Mesendoderm (in vitro differentiated cells): ENCODE data around the gene RALGDS.
"Not testable (repeated sequence)": the region's sequence is repeated elsewhere in the genome, so short reads cannot be mapped to it uniquely, and the experiment has no call there.

Experiments
- DNase-seq: peaks from one replicate; pipeline ENCODE4 v3.0.0; 2013
- H2AK5ac ChIP-seq: 2 replicates; pipeline ENCODE4 v1.6.1; 2013; ENCODE audit warnings: low read length, inconsistent platforms
- H2BK120ac ChIP-seq: 2 replicates; pipeline ENCODE4 v1.6.1; 2013; ENCODE audit warnings: low read depth, mild to moderate bottlenecking, low read length, moderate library complexity, mixed read lengths
- H2BK15ac ChIP-seq: replicated peaks from 2 replicates; pipeline ENCODE4 v1.6.1; 2013; ENCODE audit warnings: low read depth, mild to moderate bottlenecking, moderate library complexity
- H2BK5ac ChIP-seq: 2 replicates; pipeline ENCODE4 v1.6.1; 2013; ENCODE audit warnings: low read length, inconsistent platforms
- H3K18ac ChIP-seq: 2 replicates; pipeline ENCODE4 v1.6.1; 2013; ENCODE audit warnings: mild to moderate bottlenecking, low read length, mixed read lengths
- H3K23ac ChIP-seq: one replicate; pipeline ENCODE4 v1.6.1; 2013; ENCODE audit warnings: low read length
- H3K27ac ChIP-seq: 2 replicates; pipeline ENCODE4 v1.5.1; 2013; ENCODE audit warnings: low read depth, mild to moderate bottlenecking, inconsistent platforms, low read length, moderate library complexity
- H3K27me3 ChIP-seq: 2 replicates; pipeline ENCODE4 v1.6.1; 2013; ENCODE audit warnings: low read length, control low read depth, mild to moderate bottlenecking, inconsistent platforms; ENCODE audit not compliant: insufficient read depth, poor library complexity
- H3K36me3 ChIP-seq: 2 replicates; pipeline ENCODE4 v1.6.1; 2013; ENCODE audit warnings: low read length, inconsistent platforms; ENCODE audit not compliant: control insufficient read depth, insufficient read depth
- H3K4ac ChIP-seq: one replicate; pipeline ENCODE4 v1.6.1; 2013; ENCODE audit warnings: low read depth, mild to moderate bottlenecking, low read length, moderate library complexity
- H3K4me1 ChIP-seq: 2 replicates; pipeline ENCODE4 v1.6.1; 2013; ENCODE audit warnings: low read depth, low read length, inconsistent platforms; ENCODE audit not compliant: control insufficient read depth
- H3K4me2 ChIP-seq: 2 replicates; pipeline ENCODE4 v1.6.1; 2013; ENCODE audit warnings: low read length
- H3K4me3 ChIP-seq: 2 replicates; pipeline ENCODE4 v1.5.1; 2013; ENCODE audit warnings: mild to moderate bottlenecking, low read length
- H3K56ac ChIP-seq: one replicate; pipeline ENCODE4 v1.6.1; 2013; ENCODE audit warnings: low read length
- H3K79me1 ChIP-seq: 2 replicates; pipeline ENCODE4 v1.6.1; 2013; ENCODE audit warnings: low read length, inconsistent platforms
- H3K79me2 ChIP-seq: 2 replicates; pipeline ENCODE4 v1.6.1; 2013; ENCODE audit warnings: mild to moderate bottlenecking, low read length; ENCODE audit not compliant: control insufficient read depth, insufficient read depth
- H3K9ac ChIP-seq: 2 replicates; pipeline ENCODE4 v1.6.1; 2013; ENCODE audit warnings: low read length, inconsistent platforms
- H4K5ac ChIP-seq: one replicate; pipeline ENCODE4 v1.6.1; 2013; ENCODE audit warnings: low read length
- H4K8ac ChIP-seq: one replicate; pipeline ENCODE4 v1.6.1; 2013; ENCODE audit warnings: low read depth, mild to moderate bottlenecking, control low read depth, low read length, moderate library complexity
- WGBS: extraction: QIAGEN DNeasy Blood & Tissue Kit; methylation state at CpG from one replicate; pipeline ENCODE4 v1.1.7; 2013; ENCODE audit warnings: low lambda C conversion rate, missing lambda C conversion rate; ENCODE audit not compliant: insufficient coverage; ENCODE audit errors: extremely low coverage; 5-methylcytosine and 5-hydroxymethylcytosine counted together

RALGDS gene

GRCh38 chr9:133070500-133070961 lies 50.5 kb downstream of the RALGDS start:
- H3K36me3 ChIP-seq, H3K27me3 ChIP-seq, H3K56ac ChIP-seq, H4K5ac ChIP-seq, H2BK15ac ChIP-seq, H3K79me1 ChIP-seq, H3K4me2 ChIP-seq, H3K79me2 ChIP-seq, H3K27ac ChIP-seq, H3K4me3 ChIP-seq, H3K23ac ChIP-seq, H2BK120ac ChIP-seq, H4K8ac ChIP-seq, H2AK5ac ChIP-seq, DNase-seq, H3K4ac ChIP-seq, H3K4me1 ChIP-seq, H3K9ac ChIP-seq, H3K18ac ChIP-seq, H2BK5ac ChIP-seq: not testable (repeated sequence)
- no CpG with 5 or more reads among the region's 17 CpGs for WGBS

GRCh38 chr9:133068431-133068830 lies 52.6 kb downstream of the RALGDS start:
- H3K18ac ChIP-seq, H3K56ac ChIP-seq, H3K4me3 ChIP-seq, H3K27me3 ChIP-seq, H3K79me2 ChIP-seq, H2BK15ac ChIP-seq, H3K23ac ChIP-seq, H3K4me1 ChIP-seq, H2BK5ac ChIP-seq, H2AK5ac ChIP-seq, H3K79me1 ChIP-seq, H3K4me2 ChIP-seq, H2BK120ac ChIP-seq, H4K8ac ChIP-seq, H4K5ac ChIP-seq, H3K36me3 ChIP-seq, H3K9ac ChIP-seq, DNase-seq, H3K27ac ChIP-seq, H3K4ac ChIP-seq: not testable (repeated sequence)
- no CpG with 5 or more reads among the region's 15 CpGs for WGBS

GRCh38 chr9:133067813-133068212 lies 53.2 kb downstream of the RALGDS start:
- no peak overlapping the region for H4K5ac ChIP-seq
- H3K4ac ChIP-seq = no peak overlapping the region
- no peak overlapping the region for H3K56ac ChIP-seq
- H2BK15ac ChIP-seq = no peak overlapping the region
- no CpG with 5 or more reads among the region's 11 CpGs for WGBS
- H2BK120ac ChIP-seq = no peak overlapping the region
- no peak for DNase-seq
- no peak overlapping the region for H2AK5ac ChIP-seq
- no peak overlapping the region for H3K4me2 ChIP-seq
- H3K27ac ChIP-seq = no peak overlapping the region
- no peak overlapping the region for H3K4me3 ChIP-seq
- no peaks in the 10 kb centered on the region for H3K79me1 ChIP-seq
- no peak overlapping the region for H4K8ac ChIP-seq
- H3K9ac ChIP-seq = no peak overlapping the region
- H3K36me3 ChIP-seq = no peaks in the 10 kb centered on the region
- no peak overlapping the region for H2BK5ac ChIP-seq
- H3K27me3 ChIP-seq = no peaks in the 10 kb centered on the region
- H3K23ac ChIP-seq = no peak overlapping the region
- no peaks in the 10 kb centered on the region for H3K4me1 ChIP-seq
- no peak overlapping the region for H3K18ac ChIP-seq
- H3K79me2 ChIP-seq = no peaks in the 10 kb centered on the region

DNA sequence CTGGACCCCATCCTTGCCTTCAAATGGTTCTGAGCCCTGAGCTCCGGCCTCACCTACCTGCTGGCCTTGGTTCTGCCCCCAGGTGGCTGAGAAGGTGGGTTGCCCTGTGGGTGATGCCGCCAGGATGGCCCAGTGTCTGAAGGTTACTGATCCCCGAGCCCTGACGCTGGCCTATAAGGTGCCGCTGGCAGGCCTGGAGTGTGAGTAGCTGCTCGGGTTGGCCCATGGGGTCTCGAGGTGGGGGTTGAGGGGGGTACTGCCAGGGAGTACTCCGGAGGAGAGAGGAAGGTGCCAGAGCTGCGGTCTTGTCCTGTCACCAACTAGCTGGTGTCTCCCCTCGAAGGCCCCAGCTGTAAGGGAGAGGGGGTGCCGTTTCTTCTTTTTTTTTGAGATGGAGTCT lies 54.0 kb downstream of the RALGDS start:
- no CpG with 5 or more reads among the region's 11 CpGs for WGBS
- Histone ChIP-seq H3K9ac (no peak overlapping the region), H3K56ac (no peak overlapping the region), H2BK15ac (no peak overlapping the region), H3K23ac (no peak overlapping the region), H3K18ac (no peak overlapping the region), H3K4me2 (no peak overlapping the region), H4K5ac (no peak overlapping the region), H3K79me1 (no peaks in the 10 kb centered on the region), H3K4ac (no peak overlapping the region), H3K4me3 (no peak overlapping the region), H3K27me3 (no peaks in the 10 kb centered on the region), H2BK5ac (no peak overlapping the region), H3K36me3 (no peaks in the 10 kb centered on the region), H2BK120ac (no peak overlapping the region), H2AK5ac (no peak overlapping the region), H3K27ac (no peak overlapping the region), H3K79me2 (no peaks in the 10 kb centered on the region), H3K4me1 (no peaks in the 10 kb centered on the region), H4K8ac (no peak overlapping the region)
- DNase-seq = no peak

DNA sequence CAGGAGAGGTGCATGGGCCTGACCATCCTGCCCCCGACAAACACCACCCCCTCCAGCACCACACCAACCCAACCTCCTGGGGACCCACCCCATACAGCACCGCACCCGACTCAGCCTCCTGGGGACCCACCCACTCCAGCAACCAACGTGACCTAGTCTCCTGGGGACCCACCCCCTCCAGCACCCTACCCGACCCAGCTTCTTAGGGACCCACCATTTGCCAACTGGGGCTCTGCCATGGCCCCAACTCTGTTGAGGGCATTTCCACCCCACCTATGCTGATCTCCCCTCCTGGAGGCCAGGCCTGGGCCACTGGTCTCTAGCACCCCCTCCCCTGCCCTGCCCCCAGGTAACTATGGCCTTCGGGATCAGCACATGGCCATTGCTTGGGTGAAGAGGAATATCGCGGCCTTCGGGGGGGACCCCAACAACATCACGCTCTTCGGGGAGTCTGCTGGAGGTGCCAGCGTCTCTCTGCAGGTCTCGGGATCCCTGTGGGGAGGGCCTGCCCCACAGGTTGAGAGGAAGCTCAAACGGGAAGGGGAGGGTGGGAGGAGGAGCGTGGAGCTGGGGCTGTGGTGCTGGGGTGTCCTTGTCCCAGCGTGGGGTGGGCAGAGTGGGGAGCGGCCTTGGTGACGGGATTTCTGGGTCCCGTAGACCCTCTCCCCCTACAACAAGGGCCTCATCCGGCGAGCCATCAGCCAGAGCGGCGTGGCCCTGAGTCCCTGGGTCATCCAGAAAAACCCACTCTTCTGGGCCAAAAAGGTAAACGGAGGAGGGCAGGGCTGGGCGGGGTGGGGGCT lies 54.7 kb downstream of the RALGDS start:
- no CpG with 5 or more reads among the region's 25 CpGs for WGBS
- Histone ChIP-seq H3K18ac (no peak overlapping the region), H4K8ac (no peak overlapping the region), H3K79me1 (no peaks in the 10 kb centered on the region), H2BK15ac (no peak overlapping the region), H2AK5ac (no peak overlapping the region), H3K79me2 (no peaks in the 10 kb centered on the region), H3K4ac (no peak overlapping the region), H3K36me3 (no peaks in the 10 kb centered on the region), H2BK5ac (no peak overlapping the region), H4K5ac (no peak overlapping the region), H3K4me3 (no peak overlapping the region), H3K4me2 (no peak overlapping the region), H3K56ac (no peak overlapping the region), H3K9ac (no peak overlapping the region), H3K27ac (no peak overlapping the region), H3K23ac (no peak overlapping the region), H3K4me1 (peaks cover 1% of the 10 kb centered on the region), H2BK120ac (no peak overlapping the region), H3K27me3 (no peaks in the 10 kb centered on the region)
- no peak for DNase-seq

- Histone ChIP-seq H4K5ac (no peak overlapping the region), H3K27ac (no peak overlapping the region), H3K56ac (no peak overlapping the region), H3K4me1 (peaks cover 5% of the 10 kb centered on the region), H3K27me3 (no peaks in the 10 kb centered on the region), H3K18ac (no peak overlapping the region), H3K9ac (no peak overlapping the region), H3K23ac (no peak overlapping the region), H2AK5ac (no peak overlapping the region), H3K79me2 (no peaks in the 10 kb centered on the region), H3K36me3 (no peaks in the 10 kb centered on the region), H3K4me3 (no peak overlapping the region), H3K79me1 (no peaks in the 10 kb centered on the region), H3K4me2 (no peak overlapping the region), H4K8ac (no peak overlapping the region), H3K4ac (no peak overlapping the region), H2BK15ac (no peak overlapping the region), H2BK5ac (no peak overlapping the region), H2BK120ac (no peak overlapping the region)
- WGBS = no CpG with 5 or more reads among the region's 17 CpGs
- no peak for DNase-seq
Observed at GRCh38 chr9:133065070-133065388, 56.0 kb downstream of the RALGDS start.
